T-cell (primary cell): ENCODE data around the gene CBLL1. TPM values are rescaled to one million over a fixed set of nuclear protein-coding genes. Genes with fewer than 3 reads are reported as not detected.

Experiments used
- ATAC-seq, 4 experiments: fragments of 200-7000 bp in 3 of 4; fragments of 150-1000 bp in 1 of 4; cut with Tn5 transposase; replicated peaks in 1 of 4; 1 replicate in 3 of 4; 2 replicates in 1 of 4; pipeline ENCODE4 v1.10.0; 2021; ENCODE audit warnings: moderate library complexity in 3 of 4, mild to moderate bottlenecking in 2 of 4, moderate number of reproducible peaks in 1 of 4
- CTCF ChIA-PET, 2 donors: fragments of 300-600 bp; sonication (Branson Sonifier 250); formaldehyde crosslinking; loops; one replicate each; lab custom pipeline; 2022; ENCODE audit warnings: antibody characterized with exemption in 2 of 2; lab: Charles Lee
- POLR2A ChIA-PET, 2 donors: fragments of 300-600 bp; sonication (Branson Sonifier 250); formaldehyde crosslinking; loops; one replicate each; lab custom pipeline; 2022; ENCODE audit warnings: antibody characterized with exemption in 2 of 2; lab: Charles Lee
- DNase-seq, 35 experiments: peaks; one replicate each; pipeline versions ENCODE4 v3.0.0 to v3.0.0-alpha.2; 2013 to 2023
- H3K27ac ChIP-seq: one replicate; pipeline ENCODE4 v1.5.1; 2013; ENCODE audit warnings: low read length
- H3K27me3 ChIP-seq, 2 experiments: replicated peaks in 1 of 2; 1 replicate in 1 of 2; 2 replicates in 1 of 2; pipeline versions ENCODE4 v1.6.1 to v1.7.0; 2013; ENCODE audit warnings: low read length in 1 of 2, mixed read lengths in 1 of 2; ENCODE audit not compliant: control insufficient read depth in 2 of 2, insufficient read depth in 2 of 2; ENCODE audit errors: extremely low read depth in 1 of 2
- H3K36me3 ChIP-seq, 2 donors: 1 replicate in 1 of 2; 2 replicates in 1 of 2; pipeline versions ENCODE4 v1.6.1 to v1.7.0; 2013; ENCODE audit warnings: low read length in 1 of 2; ENCODE audit not compliant: control insufficient read depth in 2 of 2, insufficient read depth in 1 of 2; ENCODE audit errors: extremely low read depth in 1 of 2
- H3K4me1 ChIP-seq, 2 experiments: 1 replicate in 1 of 2; 2 replicates in 1 of 2; pipeline versions ENCODE4 v1.6.1 to v1.7.0; 2013; ENCODE audit warnings: low read length in 2 of 2, mixed read lengths in 1 of 2; ENCODE audit not compliant: insufficient read depth in 2 of 2, control insufficient read depth in 1 of 2; ENCODE audit errors: extremely low read depth in 1 of 2
- H3K4me3 ChIP-seq, 2 donors: 1 replicate in 1 of 2; 2 replicates in 1 of 2; pipeline versions ENCODE4 v1.5.1 to v1.7.0; 2013; ENCODE audit warnings: mild to moderate bottlenecking in 2 of 2, low read length in 1 of 2, moderate library complexity in 1 of 2; ENCODE audit not compliant: control insufficient read depth in 1 of 2; ENCODE audit errors: extremely low read depth in 1 of 2
- H3K9me3 ChIP-seq: 2 replicates; pipeline ENCODE4 v1.7.0; 2013
- H3K27ac Mint-ChIP-seq, 2 donors: one replicate each; pipeline ENCODE4 v1.8.0; 2020 to 2021; ENCODE audit warnings: mild to moderate bottlenecking in 2 of 2, mixed read lengths in 2 of 2
- H3K27me3 Mint-ChIP-seq, 2 donors: one replicate each; pipeline ENCODE4 v1.8.0; 2021 to 2022; ENCODE audit warnings: mixed read lengths in 2 of 2
- H3K36me3 Mint-ChIP-seq: one replicate; pipeline ENCODE4 v1.8.0; 2021; ENCODE audit warnings: mixed read lengths
- H3K4me1 Mint-ChIP-seq, 3 donors: one replicate each; pipeline ENCODE4 v1.8.0; 2020 to 2022; ENCODE audit warnings: mixed read lengths in 3 of 3, mild to moderate bottlenecking in 1 of 3
- H3K4me3 Mint-ChIP-seq, 3 donors: one replicate each; pipeline ENCODE4 v1.8.0; 2020 to 2022; ENCODE audit warnings: mild to moderate bottlenecking in 3 of 3, mixed read lengths in 3 of 3, moderate library complexity in 3 of 3
- H3K9me3 Mint-ChIP-seq, 3 donors: one replicate each; pipeline ENCODE4 v1.8.0; 2020 to 2022; ENCODE audit warnings: mixed read lengths in 3 of 3
- WGBS: methylation state at CpG from one replicate; pipeline ENCODE4 v1.1.5; 2013; ENCODE audit warnings: missing lambda C conversion rate; ENCODE audit not compliant: insufficient coverage; 5-methylcytosine and 5-hydroxymethylcytosine counted together
- total RNA-seq, 35 experiments: library from RNA in 6 of 35; stranded (reverse) in 6 of 35; fragments of 120-200 nt in 1 of 35; gene quantifications; one replicate each; pipeline versions ENCODE4 v1.2.1 to v1.2.4 and lab custom pipeline; 2013 to 2026

CBLL1 gene
- total RNA-seq, 5 donors from 2014 or later (not counting 1 experiment from before 2014, with no cell fraction given): 50.5 to 70.1 (median 61.6) TPM

DNA sequence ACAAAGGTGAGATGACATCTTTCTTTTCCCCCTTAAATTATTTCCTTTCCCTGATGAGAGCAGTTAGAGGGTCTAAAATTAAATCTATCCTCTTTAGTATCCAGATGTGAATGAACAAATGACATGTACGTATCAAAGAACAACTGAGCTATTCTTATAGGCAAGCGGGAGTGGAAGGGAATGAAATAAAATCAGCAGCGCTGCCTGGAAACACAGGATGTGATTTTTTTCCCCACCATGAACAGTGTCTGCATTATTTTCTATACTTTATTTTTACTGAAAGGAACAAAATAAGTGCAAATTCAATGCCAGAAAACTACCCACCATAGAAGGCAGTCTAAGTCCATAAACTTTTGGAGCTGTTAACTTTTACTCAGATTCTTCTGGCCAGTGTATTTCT lies 42.8 kb upstream of the CBLL1 start:
- no peaks in the 10 kb centered on the region for H3K36me3 Mint-ChIP-seq
- H3K4me3 ChIP-seq: no peak overlapping the region
- H3K4me1 ChIP-seq: peaks cover 0 to 2% of the 10 kb centered on the region in 2 experiments
- no CpG with 5 or more reads among the region's 3 CpGs for WGBS
- H3K27ac ChIP-seq: no peak overlapping the region
- no peak overlapping the region for H3K27ac Mint-ChIP-seq
- no peaks in the 10 kb centered on the region for H3K9me3 ChIP-seq
- no peaks in the 10 kb centered on the region for H3K27me3 ChIP-seq
- no peak for DNase-seq
- H3K9me3 Mint-ChIP-seq: no peaks in the 10 kb centered on the region
- ChIA-PET POLR2A (no interaction called here), CTCF (interaction anchor here in 1 of 2 donors (0.5 kb wide), 1 partner anchor 390 kb away, joined by 3 read pairs; no protein-coding TSS in a partner anchor)
- no peak for ATAC-seq
- peaks cover 2 to 14% of the 10 kb centered on the region in 2 donors for H3K27me3 Mint-ChIP-seq
- H3K4me3 Mint-ChIP-seq: no peak overlapping the region
- peaks cover 4 to 8% (median 7%) of the 10 kb centered on the region in 3 donors for H3K4me1 Mint-ChIP-seq
- no peaks in the 10 kb centered on the region for H3K36me3 ChIP-seq

GRCh38 chr7:107703219-107703618 lies 40.7 kb upstream of the CBLL1 start:
- Histone ChIP-seq H3K4me3 (no peak overlapping the region), H3K27me3 (no peaks in the 10 kb centered on the region), H3K4me1 (peaks cover 0 to 2% of the 10 kb centered on the region in 2 experiments), H3K36me3 (no peaks in the 10 kb centered on the region), H3K27ac (no peak overlapping the region), H3K9me3 (no peaks in the 10 kb centered on the region)
- Mint-ChIP-seq H3K9me3 (no peaks in the 10 kb centered on the region), H3K27me3 (peaks cover 4 to 14% of the 10 kb centered on the region in 2 donors), H3K27ac (no peak overlapping the region), H3K4me3 (no peak overlapping the region), H3K36me3 (no peaks in the 10 kb centered on the region), H3K4me1 (peaks cover 4 to 8% (median 7%) of the 10 kb centered on the region in 3 donors)
- CTCF ChIA-PET: no interaction called here
- ATAC-seq (peak in 1 of 4 experiments; percentile 44), DNase-seq (no peak)
- POLR2A ChIA-PET: no interaction called here

DNA sequence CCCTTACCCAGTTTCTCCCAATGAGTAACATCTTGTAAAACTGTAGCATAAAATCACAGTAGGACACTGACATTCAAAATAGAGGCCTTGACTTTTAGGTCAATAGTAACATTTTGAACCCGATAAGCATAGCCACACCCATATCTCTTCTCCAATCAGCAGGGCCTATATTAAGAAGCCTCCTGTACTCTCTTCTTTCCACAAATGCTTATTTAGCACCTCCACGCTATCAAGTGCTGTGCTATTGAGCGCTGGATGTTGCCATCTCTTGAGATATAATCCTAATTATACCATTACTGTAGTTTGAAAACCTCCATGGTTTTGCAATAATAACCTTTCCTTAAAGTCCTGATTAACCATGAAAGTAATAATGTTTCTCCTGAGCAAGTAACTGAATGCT lies 40.1 kb upstream of the CBLL1 start:
- DNase-seq (no peak), ATAC-seq (no peak)
- no peaks in the 10 kb centered on the region for H3K27me3 ChIP-seq
- ChIA-PET CTCF (no interaction called here), POLR2A (no interaction called here)
- H3K36me3 Mint-ChIP-seq: no peaks in the 10 kb centered on the region
- no peaks in the 10 kb centered on the region for H3K9me3 ChIP-seq
- H3K27ac ChIP-seq: no peak overlapping the region
- no peaks in the 10 kb centered on the region for H3K36me3 ChIP-seq
- no peak overlapping the region for H3K4me3 ChIP-seq
- H3K4me3 Mint-ChIP-seq: no peak overlapping the region
- H3K27me3 Mint-ChIP-seq: peaks cover 4 to 14% of the 10 kb centered on the region in 2 donors
- 100% methylated on average over 2 of the region's 3 CpGs for WGBS
- no peak overlapping the region for H3K27ac Mint-ChIP-seq
- no peaks in the 10 kb centered on the region for H3K9me3 Mint-ChIP-seq
- peaks cover 4 to 8% (median 7%) of the 10 kb centered on the region in 3 donors for H3K4me1 Mint-ChIP-seq
- peaks cover 0 to 2% of the 10 kb centered on the region in 2 experiments for H3K4me1 ChIP-seq

GRCh38 chr7:107708956-107709355 lies 35.0 kb upstream of the CBLL1 start:
- Mint-ChIP-seq H3K27me3 (peaks cover 3 to 4% of the 10 kb centered on the region in 2 donors), H3K4me1 (no peaks in the 10 kb centered on the region), H3K9me3 (no peaks in the 10 kb centered on the region), H3K36me3 (no peaks in the 10 kb centered on the region), H3K27ac (no peak overlapping the region), H3K4me3 (no peak overlapping the region)
- ATAC-seq (no peak), DNase-seq (no peak)
- POLR2A ChIA-PET: no interaction called here
- Histone ChIP-seq H3K4me3 (no peak overlapping the region), H3K27me3 (no peaks in the 10 kb centered on the region), H3K27ac (no peak overlapping the region), H3K36me3 (no peaks in the 10 kb centered on the region), H3K9me3 (no peaks in the 10 kb centered on the region), H3K4me1 (no peaks in the 10 kb centered on the region)
- WGBS: 90% methylated on average over 1 of the region's 2 CpGs
- CTCF ChIA-PET: interaction anchor here in 1 of 2 donors (1.0 kb wide), 1 partner anchor 918 kb away, joined by 4 read pairs; no protein-coding TSS in a partner anchor

GRCh38 chr7:107711301-107711700 lies 32.6 kb upstream of the CBLL1 start:
- no peaks in the 10 kb centered on the region for H3K9me3 ChIP-seq
- H3K27me3 ChIP-seq: no peaks in the 10 kb centered on the region
- no peaks in the 10 kb centered on the region for H3K36me3 ChIP-seq
- no peak for DNase-seq
- CTCF ChIA-PET: interaction anchor here in 1 of 2 donors (1.5 kb wide), 1 partner anchor 12 kb away, joined by 6 read pairs; no protein-coding TSS in a partner anchor
- no peaks in the 10 kb centered on the region for H3K9me3 Mint-ChIP-seq
- WGBS: no CpG with 5 or more reads among the region's 1 CpG
- no peak overlapping the region for H3K27ac Mint-ChIP-seq
- H3K4me3 ChIP-seq: no peak overlapping the region
- POLR2A ChIA-PET: no interaction called here
- no peaks in the 10 kb centered on the region for H3K36me3 Mint-ChIP-seq
- H3K4me1 Mint-ChIP-seq: no peaks in the 10 kb centered on the region
- no peak overlapping the region for H3K27ac ChIP-seq
- H3K4me1 ChIP-seq: no peaks in the 10 kb centered on the region
- no peak for ATAC-seq
- H3K27me3 Mint-ChIP-seq: peaks cover 4 to 7% of the 10 kb centered on the region in 2 donors
- H3K4me3 Mint-ChIP-seq: no peak overlapping the region

GRCh38 chr7:107712025-107712424 lies 31.9 kb upstream of the CBLL1 start:
- Histone ChIP-seq H3K4me1 (no peaks in the 10 kb centered on the region), H3K4me3 (no peak overlapping the region), H3K27ac (no peak overlapping the region), H3K27me3 (no peaks in the 10 kb centered on the region), H3K9me3 (no peaks in the 10 kb centered on the region), H3K36me3 (no peaks in the 10 kb centered on the region)
- peaks cover 4 to 7% of the 10 kb centered on the region in 2 donors for H3K27me3 Mint-ChIP-seq
- H3K36me3 Mint-ChIP-seq: no peaks in the 10 kb centered on the region
- ATAC-seq (no peak), DNase-seq (no peak)
- H3K9me3 Mint-ChIP-seq: no peaks in the 10 kb centered on the region
- no peak overlapping the region for H3K27ac Mint-ChIP-seq
- WGBS: no CpG with 5 or more reads among the region's 1 CpG
- no peaks in the 10 kb centered on the region for H3K4me1 Mint-ChIP-seq
- H3K4me3 Mint-ChIP-seq: no peak overlapping the region
- ChIA-PET POLR2A (no interaction called here), CTCF (interaction anchor here (1.0 to 1.5 kb wide), 2 partner anchors 11 kb away, joined by 3 to 6 read pairs; no protein-coding TSS in a partner anchor)
